HEK293 (cell line): ENCODE data around the gene ACIN1.

ENCODE experiments used
- CTCF ChIA-PET: fragments of 350-600 bp; formaldehyde crosslinking; extraction: SDS; loops from one replicate; lab custom pipeline; 2021; ENCODE audit warnings: antibody characterized with exemption; lab: Yijun Ruan, JAX
- POLR2A ChIA-PET: fragments of 300-600 bp; formaldehyde crosslinking; extraction: SDS; loops from one replicate; lab custom pipeline; 2020; ENCODE audit warnings: antibody characterized with exemption, inconsistent platforms; lab: Yijun Ruan, JAX
- H3K27ac ChIP-seq: fragments of 200-500 bp; sonication (Bioruptor generic); 2 replicates; pipeline ENCODE4 v1.5.1; 2014; ENCODE audit warnings: low read depth, low read length, control low read depth, inconsistent platforms; ENCODE audit errors: extremely low read depth
- H3K36me3 ChIP-seq, 2 experiments: fragments of 200-500 bp in 1 of 2; sonication (Bioruptor generic) in 1 of 2; 1 replicate in 1 of 2; 2 replicates in 1 of 2; pipeline ENCODE4 v1.5.1; 2014 to 2017; ENCODE audit warnings: inconsistent platforms in 2 of 2, low read length in 2 of 2; ENCODE audit not compliant: control insufficient read depth in 2 of 2, insufficient read depth in 1 of 2
- H3K4me1 ChIP-seq: fragments of 200-500 bp; sonication (Bioruptor generic); 2 replicates; pipeline ENCODE4 v1.5.1; 2014; ENCODE audit warnings: mild to moderate bottlenecking, low read length, inconsistent platforms; ENCODE audit not compliant: control insufficient read depth, insufficient read depth
- H3K4me3 ChIP-seq: 2 replicates; pipeline ENCODE4 v1.5.1; 2011; ENCODE audit warnings: low read depth, mild to moderate bottlenecking, control low read depth, low read length, moderate library complexity
- H3K9me3 ChIP-seq: fragments of 200-500 bp; sonication (Bioruptor generic); 2 replicates; pipeline ENCODE4 v1.5.1; 2014; ENCODE audit warnings: low read depth, low read length, inconsistent platforms; ENCODE audit not compliant: control insufficient read depth, insufficient read depth
- INSM2 ChIP-seq: fragments of 450-650 bp; formaldehyde crosslinking; IDR thresholded peaks from 2 replicates; pipeline ENCODE4 v1.5.1; 2016; ENCODE audit warnings: missing biosample characterization, missing genetic modification characterization
- TCF7L2 ChIP-seq: IDR thresholded peaks from 2 replicates; pipeline ENCODE4 v1.6.1; 2011; ENCODE audit warnings: low read depth, mild to moderate bottlenecking, inconsistent platforms, low read length, moderate library complexity, borderline replicate concordance
- ZBTB7A ChIP-seq: fragments of 450-650 bp; formaldehyde crosslinking; IDR thresholded peaks from 2 replicates; pipeline ENCODE4 v1.5.1; 2016; ENCODE audit warnings: low read depth, missing biosample characterization, missing genetic modification characterization
- ZFP37 ChIP-seq: fragments of 450-650 bp; formaldehyde crosslinking; IDR thresholded peaks from 2 replicates; pipeline ENCODE4 v1.5.1; 2016; ENCODE audit warnings: missing biosample characterization, missing genetic modification characterization
- ZIC2 ChIP-seq: fragments of 450-650 bp; formaldehyde crosslinking; IDR thresholded peaks from 2 replicates; pipeline ENCODE4 v1.5.1; 2016; ENCODE audit warnings: missing biosample characterization, missing genetic modification characterization
- ZNF132 ChIP-seq: fragments of 450-650 bp; formaldehyde crosslinking; IDR thresholded peaks from 2 replicates; pipeline ENCODE4 v1.5.1; 2017; ENCODE audit warnings: missing biosample characterization, missing genetic modification characterization, borderline replicate concordance
- ZNF449 ChIP-seq: fragments of 450-650 bp; formaldehyde crosslinking; IDR thresholded peaks from 2 replicates; pipeline ENCODE4 v1.5.1; 2017; ENCODE audit warnings: missing biosample characterization, mild to moderate bottlenecking, missing genetic modification characterization, moderate library complexity
- ZNF518A ChIP-seq: fragments of 450-650 bp; formaldehyde crosslinking; conservative IDR thresholded peaks from 2 replicates; pipeline ENCODE4 v1.5.1; 2016; ENCODE audit warnings: low read depth, missing biosample characterization, missing genetic modification characterization
- ZNF555 ChIP-seq: fragments of 450-650 bp; formaldehyde crosslinking; conservative IDR thresholded peaks from 2 replicates; pipeline ENCODE4 v1.5.1; 2017; ENCODE audit warnings: missing biosample characterization, mild to moderate bottlenecking, missing genetic modification characterization, inconsistent platforms
- ZNF600 ChIP-seq: fragments of 450-650 bp; formaldehyde crosslinking; IDR thresholded peaks from 2 replicates; pipeline ENCODE4 v1.5.1; 2016; ENCODE audit warnings: missing biosample characterization, missing genetic modification characterization
- ZNF660 ChIP-seq: fragments of 450-650 bp; IDR thresholded peaks from 2 replicates; pipeline ENCODE4 v1.5.1; 2018; ENCODE audit warnings: missing biosample characterization, mild to moderate bottlenecking, missing genetic modification characterization
- ZNF692 ChIP-seq: fragments of 450-650 bp; formaldehyde crosslinking; IDR thresholded peaks from 2 replicates; pipeline ENCODE4 v1.5.1; 2016; ENCODE audit warnings: missing biosample characterization, missing genetic modification characterization
- ZNF76 ChIP-seq: fragments of 450-650 bp; formaldehyde crosslinking; IDR thresholded peaks from 2 replicates; pipeline ENCODE4; 2016; ENCODE audit warnings: low read depth, missing biosample characterization, missing genetic modification characterization, borderline replicate concordance
- TF ChIP-seq, protein P1 (sequence below): fragments of 450-650 bp; IDR thresholded peaks from 2 replicates; pipeline ENCODE4 v1.5.1; 2018; ENCODE audit warnings: missing biosample characterization, mild to moderate bottlenecking, missing genetic modification characterization

ACIN1 gene

GRCh38 chr14:23142826-23143225 lies 47.9 kb upstream of the ACIN1 start:
- H3K27ac ChIP-seq, result no peak overlapping the region
- POLR2A ChIA-PET, result no interaction called here
- CTCF ChIA-PET, result interaction anchor here (1.1 to 3.2 kb wide), 4 partner anchors 18 to 44 kb away, joined by 4 to 19 read pairs (median 12); no protein-coding TSS in a partner anchor

More at GRCh38 chr14:23142826-23143225, 47.9 kb upstream of the ACIN1 start:
- Histone ChIP-seq H3K4me1 (0 out of 2 replicates have a peak, but pooled peaks cover 2% of the 10 kb centered on the region), H3K9me3 (no peaks in the 10 kb centered on the region), H3K36me3 (peaks cover 0 to 10% of the 10 kb centered on the region in 2 experiments; a peak in 1 of 3 replicates), H3K4me3 (no peak overlapping the region)
- TF ChIP-seq ZNF600 (tag by site-specific recombination) (no peak), INSM2 (tag by site-specific recombination) (no peak), ZIC2 (tag by site-specific recombination) (no peak), ZBTB7A (tag by site-specific recombination) (no peak), TCF7L2 (no peak), ZNF518A (no peak), ZNF76 (tag by site-specific recombination) (no peak), ZNF555 (tag by site-specific recombination) (no peak), ZNF449 (tag by site-specific recombination) (no peak), ZNF132 (tag by site-specific recombination) (no peak), ZNF660 (tag by site-specific recombination) (no peak), ZFP37 (tag by site-specific recombination) (no peak), ZNF692 (tag by site-specific recombination) (no peak)
- TF ChIP-seq, protein P1, sequence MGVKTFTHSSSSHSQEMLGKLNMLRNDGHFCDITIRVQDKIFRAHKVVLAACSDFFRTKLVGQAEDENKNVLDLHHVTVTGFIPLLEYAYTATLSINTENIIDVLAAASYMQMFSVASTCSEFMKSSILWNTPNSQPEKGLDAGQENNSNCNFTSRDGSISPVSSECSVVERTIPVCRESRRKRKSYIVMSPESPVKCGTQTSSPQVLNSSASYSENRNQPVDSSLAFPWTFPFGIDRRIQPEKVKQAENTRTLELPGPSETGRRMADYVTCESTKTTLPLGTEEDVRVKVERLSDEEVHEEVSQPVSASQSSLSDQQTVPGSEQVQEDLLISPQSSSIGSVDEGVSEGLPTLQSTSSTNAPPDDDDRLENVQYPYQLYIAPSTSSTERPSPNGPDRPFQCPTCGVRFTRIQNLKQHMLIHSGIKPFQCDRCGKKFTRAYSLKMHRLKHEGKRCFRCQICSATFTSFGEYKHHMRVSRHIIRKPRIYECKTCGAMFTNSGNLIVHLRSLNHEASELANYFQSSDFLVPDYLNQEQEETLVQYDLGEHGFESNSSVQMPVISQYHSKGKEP (tag by site-specific recombination), result no peak
